NCI-H524 (cell line): ENCODE results near the gene HES7.

Experiments used
- DNase-seq, 2 experiments: peaks; one replicate each; lab custom pipeline; 2025; lab: John Stamatoyannopoulos, UW

Gene HES7

GRCh38 chr17:8072729-8073461 lies 51.0 kb downstream of the HES7 start:
- DNase-seq = no peak

- no peak for DNase-seq
Observed at GRCh38 chr17:8072341-8072728, 51.6 kb downstream of the HES7 start.

- DNase-seq = no peak
Observed at GRCh38 chr17:8071496-8071895, 52.4 kb downstream of the HES7 start.
